Measurements from ENCODE around the gene GPALPP1. TPM values are rescaled to one million over a fixed set of nuclear protein-coding genes. Genes with fewer than 3 reads are reported as not detected.

Gene GPALPP1
- polyA plus RNA-seq, 2 of the 4 experiments (the other 2 are of a cell fraction), result 13.4 to 21.0 TPM

DNA sequence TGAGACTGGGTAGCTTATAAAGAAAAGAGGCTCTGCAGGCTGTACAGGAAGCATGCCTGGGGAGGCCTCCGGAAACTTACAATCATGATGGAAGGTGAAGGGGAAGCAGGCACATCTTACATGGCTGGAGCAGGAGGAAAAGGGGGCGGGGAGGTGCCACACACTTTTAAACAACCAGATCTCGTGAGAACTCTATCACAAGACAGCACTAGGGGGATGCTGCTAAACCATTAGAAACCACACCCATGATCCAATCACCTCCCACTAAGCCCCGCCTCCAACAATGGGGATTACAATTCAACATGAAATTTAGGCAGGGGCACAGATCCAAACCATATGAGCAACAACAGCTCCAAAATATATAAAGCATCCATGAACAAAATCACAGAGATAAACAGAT is 84.5 kb downstream of the GPALPP1 start (continued):
- TF ChIP-seq ATOH8 (CRISPR knock-in tag; IDR thresholded peaks at IDR 0.05; ENCODE audit: low read depth), result no peak
- TF ChIP-seq HOXB5 (CRISPR knock-in tag; IDR thresholded peaks at IDR 0.05), result no peak
- TF ChIP-seq RARB (CRISPR knock-in tag; IDR thresholded peaks at IDR 0.05), result no peak
- TF ChIP-seq RNF2 (IDR thresholded peaks at IDR 0.05; ENCODE audit: borderline replicate concordance, low read depth), result no peak
- no peak for TF ChIP-seq CHD4 (IDR thresholded peaks at IDR 0.05; ENCODE audit: borderline replicate concordance)

DNA sequence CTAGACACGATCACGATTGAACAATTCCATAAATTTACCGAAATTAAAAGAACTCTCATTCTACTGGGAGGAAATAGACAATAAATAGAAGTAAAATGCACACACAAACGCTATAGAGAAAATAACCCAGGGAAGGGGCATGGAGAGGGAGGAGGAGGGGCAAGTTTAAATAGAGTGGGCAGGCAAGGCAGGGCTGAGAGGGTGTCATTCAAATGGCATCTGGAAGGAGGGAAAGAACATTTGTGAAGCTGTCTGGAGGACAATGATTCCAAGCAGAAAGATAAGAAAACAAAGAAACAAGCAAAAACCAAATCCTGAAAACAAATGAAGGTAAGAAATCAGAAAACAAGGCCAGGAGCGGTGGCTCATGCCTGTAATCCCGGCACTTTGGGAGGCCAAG is 85.4 kb downstream of the GPALPP1 start:
- no peak overlapping the region for H3K27ac ChIP-seq
- no peak for FAIRE-seq
- no peak overlapping the region for H3K4me2 ChIP-seq
- H3K4me1 ChIP-seq, result no peaks in the 10 kb centered on the region
- no peak for ATAC-seq
- POLR2A ChIA-PET, result no interaction called here
- H3K4me3 ChIP-seq, result no peak overlapping the region
- CTCF ChIA-PET, result interaction anchor here (1.0 kb wide), 1 partner anchor 235 kb away, joined by 3 read pairs; no protein-coding TSS in a partner anchor
- no peak for DNase-seq (ENCODE audit: low read depth in 1 of 2, low spot score in 1 of 2)
- H3K9me3 ChIP-seq, result no peaks in the 10 kb centered on the region
- TF ChIP-seq TP53 (CRISPR knock-in tag; IDR thresholded peaks at IDR 0.05) (no peak), RARB (CRISPR knock-in tag; IDR thresholded peaks at IDR 0.05) (no peak), KDM5A (IDR thresholded peaks at IDR 0.05) (no peak), ZFP36 (IDR thresholded peaks at IDR 0.05; ENCODE audit: borderline replicate concordance, partially characterized antibody) (no peak), PBX3 (IDR thresholded peaks at IDR 0.05) (no peak), SREBF2 (IDR thresholded peaks at IDR 0.05) (no peak), BHLHE40 (IDR thresholded peaks at IDR 0.05; ENCODE audit: low read depth, low read length) (no peak), MAZ (IDR thresholded peaks at IDR 0.05; ENCODE audit: borderline replicate concordance, low read depth, low read length) (no peak), RNF2 (IDR thresholded peaks at IDR 0.05; ENCODE audit: borderline replicate concordance, low read depth) (no peak), HEYL (CRISPR knock-in tag; IDR thresholded peaks at IDR 0.05) (no peak), HOXB5 (CRISPR knock-in tag; IDR thresholded peaks at IDR 0.05) (no peak), CHD2 (IDR thresholded peaks at IDR 0.05; ENCODE audit: low read length, partially characterized antibody) (no peak), HOXB13 (CRISPR knock-in tag; IDR thresholded peaks at IDR 0.05; ENCODE audit: low read depth) (no peak)
- TF ChIP-seq, protein P1, sequence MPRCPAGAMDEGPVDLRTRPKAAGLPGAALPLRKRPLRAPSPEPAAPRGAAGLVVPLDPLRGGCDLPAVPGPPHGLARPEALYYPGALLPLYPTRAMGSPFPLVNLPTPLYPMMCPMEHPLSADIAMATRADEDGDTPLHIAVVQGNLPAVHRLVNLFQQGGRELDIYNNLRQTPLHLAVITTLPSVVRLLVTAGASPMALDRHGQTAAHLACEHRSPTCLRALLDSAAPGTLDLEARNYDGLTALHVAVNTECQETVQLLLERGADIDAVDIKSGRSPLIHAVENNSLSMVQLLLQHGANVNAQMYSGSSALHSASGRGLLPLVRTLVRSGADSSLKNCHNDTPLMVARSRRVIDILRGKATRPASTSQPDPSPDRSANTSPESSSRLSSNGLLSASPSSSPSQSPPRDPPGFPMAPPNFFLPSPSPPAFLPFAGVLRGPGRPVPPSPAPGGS (IDR thresholded peaks at IDR 0.05), result no peak
- TF ChIP-seq, protein P2, sequence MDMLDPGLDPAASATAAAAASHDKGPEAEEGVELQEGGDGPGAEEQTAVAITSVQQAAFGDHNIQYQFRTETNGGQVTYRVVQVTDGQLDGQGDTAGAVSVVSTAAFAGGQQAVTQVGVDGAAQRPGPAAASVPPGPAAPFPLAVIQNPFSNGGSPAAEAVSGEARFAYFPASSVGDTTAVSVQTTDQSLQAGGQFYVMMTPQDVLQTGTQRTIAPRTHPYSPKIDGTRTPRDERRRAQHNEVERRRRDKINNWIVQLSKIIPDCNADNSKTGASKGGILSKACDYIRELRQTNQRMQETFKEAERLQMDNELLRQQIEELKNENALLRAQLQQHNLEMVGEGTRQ (IDR thresholded peaks at IDR 0.05), result no peak
- TF ChIP-seq, protein P3, sequence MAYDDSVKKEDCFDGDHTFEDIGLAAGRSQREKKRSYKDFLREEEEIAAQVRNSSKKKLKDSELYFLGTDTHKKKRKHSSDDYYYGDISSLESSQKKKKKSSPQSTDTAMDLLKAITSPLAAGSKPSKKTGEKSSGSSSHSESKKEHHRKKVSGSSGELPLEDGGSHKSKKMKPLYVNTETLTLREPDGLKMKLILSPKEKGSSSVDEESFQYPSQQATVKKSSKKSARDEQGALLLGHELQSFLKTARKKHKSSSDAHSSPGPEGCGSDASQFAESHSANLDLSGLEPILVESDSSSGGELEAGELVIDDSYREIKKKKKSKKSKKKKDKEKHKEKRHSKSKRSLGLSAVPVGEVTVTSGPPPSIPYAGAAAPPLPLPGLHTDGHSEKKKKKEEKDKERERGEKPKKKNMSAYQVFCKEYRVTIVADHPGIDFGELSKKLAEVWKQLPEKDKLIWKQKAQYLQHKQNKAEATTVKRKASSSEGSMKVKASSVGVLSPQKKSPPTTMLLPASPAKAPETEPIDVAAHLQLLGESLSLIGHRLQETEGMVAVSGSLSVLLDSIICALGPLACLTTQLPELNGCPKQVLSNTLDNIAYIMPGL (CRISPR knock-in tag; IDR thresholded peaks at IDR 0.05; ENCODE audit: borderline replicate concordance), result no peak
- WGBS (ENCODE audit: missing lambda C conversion rate), result 76% methylated on average over 6 of the region's 6 CpGs

DNA sequence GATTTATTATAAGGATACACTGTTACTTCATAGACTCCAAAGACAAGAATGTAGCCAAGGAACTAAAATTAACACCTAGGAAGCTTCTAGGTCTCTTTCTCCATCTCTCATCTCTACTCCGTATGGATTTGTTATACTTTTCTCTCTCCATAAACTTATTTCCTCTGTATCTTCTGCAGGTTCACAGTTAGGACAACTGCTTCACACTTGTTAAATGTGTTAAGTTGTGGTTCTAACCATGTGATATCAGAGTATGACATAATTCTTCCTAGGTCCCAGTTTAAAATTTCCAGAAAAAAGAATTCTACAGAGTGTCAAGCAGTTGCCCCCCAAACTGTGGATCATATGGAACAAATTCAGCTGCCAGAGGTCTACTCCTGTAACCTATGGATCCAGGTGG is 88.7 kb downstream of the GPALPP1 start:
- Histone ChIP-seq H3K4me2 (no peak overlapping the region), H3K9me3 (no peaks in the 10 kb centered on the region), H3K4me3 (no peak overlapping the region), H3K27ac (no peak overlapping the region), H3K4me1 (no peaks in the 10 kb centered on the region)
- ChIA-PET CTCF (interaction anchor here (1.3 kb wide), 1 partner anchor 31 kb away, joined by 5 read pairs; no protein-coding TSS in a partner anchor), POLR2A (no interaction called here)
- ATAC-seq, result no peak
- no peak for DNase-seq (ENCODE audit: low read depth in 1 of 2, low spot score in 1 of 2)
- 50% methylated on average over 1 of the region's 1 CpG for WGBS (ENCODE audit: missing lambda C conversion rate)
- no peak for TF ChIP-seq FOXS1 (CRISPR knock-in tag; IDR thresholded peaks at IDR 0.05)
- TF ChIP-seq GATA3 (IDR thresholded peaks at IDR 0.05; ENCODE audit: borderline replicate concordance), result no peak
- no peak for FAIRE-seq

Small RNA genes within 50 kb of the gene (small RNA-seq; reads per million reads assigned to genes)
- gene RN7SL49P, result 0 to 0.69 (median 0.02) reads per million in 6 experiments

Other genes with a start within 250 kb of the GPALPP1 start
- gene NUFIP1, start 67 bp upstream of the GPALPP1 start, polyA plus RNA-seq (2011; rRNA removed), result 3.7 and 4.2 TPM in 2 replicates
- 6.3 to 6.5 TPM (median 6.5 TPM) in 3 replicates for gene NUFIP1, start 67 bp upstream of the GPALPP1 start, polyA plus RNA-seq (2017; fragmentation: RNase III; extraction: RNeasy Plus Mini Kit Qiagen cat#74134 plus additional on column Dnase treatment)
- 17.7 and 30.0 TPM in 2 replicates for gene GTF2F2, start 131.0 kb downstream of the GPALPP1 start, polyA plus RNA-seq (2011; rRNA removed)
- 19.3 to 24.5 TPM (median 21.0 TPM) in 3 replicates for gene GTF2F2, start 131.0 kb downstream of the GPALPP1 start, polyA plus RNA-seq (2017; fragmentation: RNase III; extraction: RNeasy Plus Mini Kit Qiagen cat#74134 plus additional on column Dnase treatment)
- not detected in 2 replicates for gene KCTD4, start 211.5 kb downstream of the GPALPP1 start, polyA plus RNA-seq (2011; rRNA removed)
- not detected in 3 replicates for gene KCTD4, start 211.5 kb downstream of the GPALPP1 start, polyA plus RNA-seq (2017; fragmentation: RNase III; extraction: RNeasy Plus Mini Kit Qiagen cat#74134 plus additional on column Dnase treatment)

Measured in A549 (cell line).